Calu3 (cell line): ENCODE measurements around the gene ZBTB4. TPM values are rescaled to one million over a fixed set of nuclear protein-coding genes. Genes with fewer than 3 reads are reported as not detected.

Experiments
- BruUV-seq: library from RNA; stranded (reverse); fragments of 400-500 nt; replicated peaks from 2 replicates; lab custom pipeline; 2021; lab: Mats Ljungman, UMichigan
- CTCF ChIA-PET: fragments of 300-600 bp; sonication (Branson Sonifier 250); formaldehyde crosslinking; loops from one replicate; lab custom pipeline; 2022; ENCODE audit warnings: antibody characterized with exemption; lab: Charles Lee
- DNase-seq: peaks from one replicate; pipeline ENCODE4 v3.0.0; 2022
- H3K27ac Mint-ChIP-seq: one replicate; pipeline ENCODE4 v1.8.0; 2022; ENCODE audit warnings: mixed read lengths; ENCODE audit not compliant: unreplicated experiment
- H3K27me3 Mint-ChIP-seq: one replicate; pipeline ENCODE4 v1.8.0; 2022; ENCODE audit warnings: mixed read lengths; ENCODE audit not compliant: unreplicated experiment
- H3K36me3 Mint-ChIP-seq: one replicate; pipeline ENCODE4 v1.8.0; 2022; ENCODE audit warnings: mild to moderate bottlenecking, moderate library complexity, mixed read lengths; ENCODE audit not compliant: insufficient read depth, unreplicated experiment
- H3K4me1 Mint-ChIP-seq: one replicate; pipeline ENCODE4 v1.8.0; 2022; ENCODE audit warnings: mild to moderate bottlenecking, low read depth, mixed read lengths; ENCODE audit not compliant: unreplicated experiment
- H3K4me3 Mint-ChIP-seq: one replicate; pipeline ENCODE4 v1.8.0; 2022; ENCODE audit warnings: mild to moderate bottlenecking, low read depth, moderate library complexity, mixed read lengths; ENCODE audit not compliant: unreplicated experiment
- H3K9me3 Mint-ChIP-seq: one replicate; pipeline ENCODE4 v1.8.0; 2022; ENCODE audit warnings: low read depth, mixed read lengths; ENCODE audit not compliant: unreplicated experiment
- CTCF ChIP-seq: fragments of 200-600 bp; IDR thresholded peaks from one replicate; pipeline ENCODE4 v1.8.0; 2022; ENCODE audit warnings: antibody characterized with exemption; ENCODE audit not compliant: unreplicated experiment
- intact Hi-C: fragments of 100-400 bp; cut with micrococcal nuclease; formaldehyde crosslinking; loops from one replicate; pipeline ENCODE4 v1.10.0; 2022; ENCODE audit not compliant: unreplicated experiment
- total RNA-seq: library from RNA; stranded (reverse); gene quantifications from 2 replicates; pipeline ENCODE4 v1.2.3, GENCODE V29; 2022

ZBTB4 gene
- total RNA-seq, 1 experiment from 2014 or later = 27.2 TPM

- peak overlapping the region; percentile 60 for H3K27ac Mint-ChIP-seq
- peak; percentile 59 for TF ChIP-seq CTCF
- peaks cover 38% of the 10 kb centered on the region for H3K36me3 Mint-ChIP-seq
- intact Hi-C loops = loop anchor here (5.0 kb wide), 3 partner anchors 41 to 126 kb away; partner anchors contain the start of genes KCTD11, SENP3 and ZBTB4
- CTCF ChIA-PET = interaction anchor here (0.5 to 2.9 kb wide), 10 partner anchors 33 to 250 kb away, joined by 3 to 13 read pairs (median 3); partner anchors contain the start of genes SENP3, TMEM256, TNFSF13 and TP53
- no peaks in the 10 kb centered on the region for H3K9me3 Mint-ChIP-seq
- DNase-seq = peak; percentile 87
- peaks cover 7% of the 10 kb centered on the region for H3K4me1 Mint-ChIP-seq
- peak overlapping the region; percentile 75 for H3K4me3 Mint-ChIP-seq
- H3K27me3 Mint-ChIP-seq = peaks cover 40% of the 10 kb centered on the region
- no TSS peak for BruUV-seq
Measured at GRCh38 chr17:7436556-7437368, 42.7 kb downstream of the ZBTB4 start.

GRCh38 chr17:7435676-7436555 lies 43.5 kb downstream of the ZBTB4 start:
- peaks cover 31% of the 10 kb centered on the region for H3K27me3 Mint-ChIP-seq
- intact Hi-C loops = loop anchor here (5.0 kb wide), 3 partner anchors 41 to 126 kb away; partner anchors contain the start of genes KCTD11, SENP3 and ZBTB4
- CTCF ChIA-PET = interaction anchor here (0.6 to 2.9 kb wide), 7 partner anchors 32 to 125 kb away, joined by 3 to 13 read pairs (median 3); partner anchors contain the start of genes SENP3, TMEM256 and ZBTB4
- H3K36me3 Mint-ChIP-seq = peaks cover 38% of the 10 kb centered on the region
- H3K4me3 Mint-ChIP-seq = peak overlapping the region; percentile 75
- BruUV-seq = TSS peak; percentile 81
- TF ChIP-seq CTCF = no peak
- H3K4me1 Mint-ChIP-seq = peaks cover 7% of the 10 kb centered on the region
- DNase-seq = peak; percentile 47
- H3K27ac Mint-ChIP-seq = peak overlapping the region; percentile 69
- H3K9me3 Mint-ChIP-seq = no peaks in the 10 kb centered on the region

GRCh38 chr17:7432296-7432695 lies 47.1 kb downstream of the ZBTB4 start:
- BruUV-seq = no TSS peak
- no peaks in the 10 kb centered on the region for H3K27me3 Mint-ChIP-seq
- CTCF ChIA-PET = interaction anchor here (0.6 kb wide), 1 partner anchor 22 kb away, joined by 7 read pairs; no protein-coding TSS in a partner anchor
- TF ChIP-seq CTCF = no peak
- no peak overlapping the region for H3K27ac Mint-ChIP-seq
- no peak for DNase-seq
- H3K9me3 Mint-ChIP-seq = no peaks in the 10 kb centered on the region
- peaks cover 19% of the 10 kb centered on the region for H3K36me3 Mint-ChIP-seq
- intact Hi-C loops = no loop called here
- no peak overlapping the region for H3K4me3 Mint-ChIP-seq
- no peaks in the 10 kb centered on the region for H3K4me1 Mint-ChIP-seq

GRCh38 chr17:7431231-7431630 lies 48.2 kb downstream of the ZBTB4 start:
- Mint-ChIP-seq H3K27ac (no peak overlapping the region), H3K4me1 (no peaks in the 10 kb centered on the region), H3K4me3 (no peak overlapping the region), H3K27me3 (no peaks in the 10 kb centered on the region), H3K9me3 (no peaks in the 10 kb centered on the region), H3K36me3 (peaks cover 14% of the 10 kb centered on the region)
- intact Hi-C loops = no loop called here
- no peak for DNase-seq
- CTCF ChIA-PET = no interaction called here
- no TSS peak for BruUV-seq
- TF ChIP-seq CTCF = no peak
